KOPT-K1 (cell line): Measurements from ENCODE around the gene OFD1.
A peak's percentile ranks its signal among the peaks of the same experiment; 100 is the strongest.

Source experiments
- H3K27ac ChIP-seq: fragments of 200-600 bp; sonication (generic); 2 replicates; pipeline ENCODE4 v1.5.1; 2016; ENCODE audit warnings: antibody characterized with exemption, mild to moderate bottlenecking, low read depth, low read length; ENCODE audit not compliant: poor library complexity, severe bottlenecking
- H3K36me3 ChIP-seq: fragments of 200-600 bp; sonication (generic); 2 replicates; pipeline ENCODE4 v1.5.1; 2017; ENCODE audit warnings: antibody characterized with exemption, mild to moderate bottlenecking, low read length, moderate library complexity; ENCODE audit not compliant: insufficient read depth
- H3K9me3 ChIP-seq: fragments of 200-600 bp; sonication (generic); 2 replicates; pipeline ENCODE4 v1.5.1; 2017; ENCODE audit warnings: antibody characterized with exemption, low read length, mild to moderate bottlenecking; ENCODE audit not compliant: insufficient read depth, poor library complexity, severe bottlenecking

The OFD1 gene

GRCh38 chrX:13734278-13735172 is at the start of gene OFD1, which contains the start of gene TRAPPC2:
TSS of gene OFD1 (plus strand) at chrX:13734748. CDS start at chrX:13735072, 324 bp downstream.
TSS of gene TRAPPC2 (minus strand) at chrX:13734620. CDS start at chrX:13719963, 14,657 bp downstream.
- Histone ChIP-seq H3K9me3 (no peaks in the 10 kb centered on the region), H3K27ac (peak within 1 kb of the TSS; percentile 93), H3K36me3 (peaks cover 14% of the 10 kb centered on the region)

GRCh38 chrX:13685126-13685763 is 49.3 kb upstream of the OFD1 start:
- Histone ChIP-seq H3K9me3 (no peaks in the 10 kb centered on the region), H3K36me3 (no peaks in the 10 kb centered on the region), H3K27ac (no peak overlapping the region)

- Histone ChIP-seq H3K36me3 (no peaks in the 10 kb centered on the region), H3K9me3 (no peaks in the 10 kb centered on the region), H3K27ac (no peak overlapping the region)
Measured at GRCh38 chrX:13687203-13687602, 47.3 kb upstream of the OFD1 start.

GRCh38 chrX:13688384-13688957 is 46.1 kb upstream of the OFD1 start:
- peak overlapping the region; percentile 67 for H3K27ac ChIP-seq
- no peaks in the 10 kb centered on the region for H3K36me3 ChIP-seq
- H3K9me3 ChIP-seq: no peaks in the 10 kb centered on the region

GRCh38 chrX:13688958-13689740 is 45.4 kb upstream of the OFD1 start, which contains the start of gene RAB9A:
TSS of gene RAB9A (plus strand) at chrX:13689128. CDS start at chrX:13708747, 19,619 bp downstream.
- Histone ChIP-seq H3K36me3 (no peaks in the 10 kb centered on the region), H3K27ac (peak within 1 kb of the TSS; percentile 67), H3K9me3 (no peaks in the 10 kb centered on the region)

GRCh38 chrX:13689741-13690211 is 44.8 kb upstream of the OFD1 start:
- Histone ChIP-seq H3K27ac (peak overlapping the region; percentile 67), H3K9me3 (no peaks in the 10 kb centered on the region), H3K36me3 (no peaks in the 10 kb centered on the region)

GRCh38 chrX:13690836-13691235 is 43.7 kb upstream of the OFD1 start:
- Histone ChIP-seq H3K27ac (no peak overlapping the region), H3K36me3 (no peaks in the 10 kb centered on the region), H3K9me3 (no peaks in the 10 kb centered on the region)

- H3K27ac ChIP-seq: no peak overlapping the region
- H3K9me3 ChIP-seq: no peaks in the 10 kb centered on the region
- H3K36me3 ChIP-seq: no peaks in the 10 kb centered on the region
Measured at GRCh38 chrX:13691841-13692371, 42.6 kb upstream of the OFD1 start.

- Histone ChIP-seq H3K36me3 (no peaks in the 10 kb centered on the region; the same call in 1 of the 2 replicates), H3K27ac (no peak overlapping the region), H3K9me3 (no peaks in the 10 kb centered on the region)
Measured at GRCh38 chrX:13692771-13693231, 41.7 kb upstream of the OFD1 start.

GRCh38 chrX:13693341-13693961 is 41.1 kb upstream of the OFD1 start:
- no peak overlapping the region for H3K27ac ChIP-seq
- H3K9me3 ChIP-seq: no peaks in the 10 kb centered on the region
- no peaks in the 10 kb centered on the region; the same call in 1 of the 2 replicates for H3K36me3 ChIP-seq

- Histone ChIP-seq H3K36me3 (no peaks in the 10 kb centered on the region; the same call in 1 of the 2 replicates), H3K9me3 (no peaks in the 10 kb centered on the region), H3K27ac (no peak overlapping the region)
Measured at GRCh38 chrX:13694359-13694758, 40.2 kb upstream of the OFD1 start.

GRCh38 chrX:13694983-13695382 is 39.6 kb upstream of the OFD1 start:
- no peaks in the 10 kb centered on the region for H3K9me3 ChIP-seq
- H3K36me3 ChIP-seq: no peaks in the 10 kb centered on the region; the same call in 1 of the 2 replicates
- no peak overlapping the region for H3K27ac ChIP-seq

- H3K27ac ChIP-seq: no peak overlapping the region
- H3K36me3 ChIP-seq: no peaks in the 10 kb centered on the region; the same call in 1 of the 2 replicates
- no peaks in the 10 kb centered on the region for H3K9me3 ChIP-seq
Measured at GRCh38 chrX:13695601-13696115, 38.9 kb upstream of the OFD1 start.
